Brain pericyte (primary cell): ENCODE results near the gene TALDO1.

Source experiments
- DNase-seq: peaks from one replicate; pipeline ENCODE4 v3.0.0-alpha.2; 2012; ENCODE audit warnings: low read depth, low spot score

Gene TALDO1

GRCh38 chr11:787084-787675 lies 39.9 kb downstream of the TALDO1 start:
- no peak for DNase-seq

- DNase-seq = no peak
These were observed 40.9 kb downstream of the TALDO1 start for GRCh38 chr11:788009-788640.

GRCh38 chr11:788953-789940 lies 42.0 kb downstream of the TALDO1 start:
- no peak for DNase-seq

- DNase-seq = no peak
These were observed 42.7 kb downstream of the TALDO1 start, which contains the start of gene CEND1 for GRCh38 chr11:789943-790342. CEND1 (minus strand) TSS chr11:790090; CDS start chr11:788576, 1,514 bp downstream.

GRCh38 chr11:790721-791564 lies 43.7 kb downstream of the TALDO1 start:
- DNase-seq = no peak

- no peak for DNase-seq
These were observed 44.6 kb downstream of the TALDO1 start for GRCh38 chr11:791658-792534.

- no peak for DNase-seq
These were observed 45.2 kb downstream of the TALDO1 start for GRCh38 chr11:792535-792821.

GRCh38 chr11:792873-793272 lies 45.6 kb downstream of the TALDO1 start:
- DNase-seq = no peak

- no peak for DNase-seq
These were observed 46.3 kb downstream of the TALDO1 start for GRCh38 chr11:793556-793955.

- no peak for DNase-seq
These were observed 46.9 kb downstream of the TALDO1 start for GRCh38 chr11:794013-794765.

GRCh38 chr11:794766-795633 lies 47.7 kb downstream of the TALDO1 start:
- DNase-seq = no peak

- no peak for DNase-seq
These were observed 48.6 kb downstream of the TALDO1 start for GRCh38 chr11:795634-796564.

GRCh38 chr11:796565-797295 lies 49.5 kb downstream of the TALDO1 start:
- no peak for DNase-seq

- peak; percentile 84 for DNase-seq
These were observed 50.2 kb downstream of the TALDO1 start for GRCh38 chr11:797296-798092.

GRCh38 chr11:798093-798713 lies 50.9 kb downstream of the TALDO1 start, which contains the start of gene SLC25A22:
SLC25A22 (minus strand) TSS chr11:798281; CDS start chr11:795006, 3,275 bp downstream.
- no peak for DNase-seq
